ENCODE results near the gene SMIM10L2A.
"Not testable (repeated sequence)": the region's sequence is repeated elsewhere in the genome, so short reads cannot be mapped to it uniquely, and the experiment has no call there.

Gene SMIM10L2A

GRCh38 chrX:135422810-135423168 is 1.0 kb downstream of the SMIM10L2A start:
- DNase-seq (ENCODE audit: low read depth, low spot score): not testable (repeated sequence)

DNA sequence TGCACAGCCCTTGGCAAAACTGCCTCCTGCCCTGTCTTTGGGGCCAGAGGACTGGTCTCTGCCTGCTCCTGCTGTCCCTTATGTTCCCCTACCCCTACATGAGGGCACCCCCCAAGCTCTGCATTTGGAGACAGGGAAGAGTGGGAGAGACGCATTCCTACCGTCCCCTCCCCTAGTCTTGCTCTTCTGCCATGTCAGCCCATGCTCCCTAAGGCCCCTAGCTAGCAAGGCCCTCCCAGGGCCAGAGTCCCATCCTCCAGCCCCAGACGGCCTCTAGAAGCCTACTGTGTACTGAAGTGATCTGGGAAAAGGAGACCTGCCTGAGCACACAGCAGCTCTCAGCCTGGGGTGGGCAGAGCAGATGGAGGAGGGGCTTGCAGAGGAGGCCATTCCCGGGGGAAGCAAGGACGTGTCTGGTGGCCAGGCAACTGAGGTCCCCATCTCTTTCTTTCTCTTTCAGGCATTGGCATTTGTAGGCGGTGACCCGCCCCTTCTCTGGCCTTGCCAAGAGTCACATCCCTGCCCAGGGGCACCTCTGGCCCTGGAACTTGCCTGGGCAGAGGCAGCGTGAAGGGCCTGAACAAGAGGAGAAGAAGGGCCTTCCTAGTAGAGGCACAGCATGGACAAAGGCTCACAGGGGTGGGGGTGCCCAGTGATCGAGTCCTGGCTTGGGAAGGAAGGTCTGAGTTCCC is 1.6 kb downstream of the SMIM10L2A start:
- DNase-seq (ENCODE audit: low read depth, low spot score): not testable (repeated sequence)

GRCh38 chrX:135424469-135424868 is 2.7 kb downstream of the SMIM10L2A start:
- DNase-seq (ENCODE audit: low read depth, low spot score): no peak

- DNase-seq (ENCODE audit: low read depth, low spot score): no peak
Observed at GRCh38 chrX:135425026-135425965, 3.6 kb downstream of the SMIM10L2A start.

GRCh38 chrX:135429429-135429828 is 7.7 kb downstream of the SMIM10L2A start:
- no peak for DNase-seq (ENCODE audit: low read depth, low spot score)

DNA sequence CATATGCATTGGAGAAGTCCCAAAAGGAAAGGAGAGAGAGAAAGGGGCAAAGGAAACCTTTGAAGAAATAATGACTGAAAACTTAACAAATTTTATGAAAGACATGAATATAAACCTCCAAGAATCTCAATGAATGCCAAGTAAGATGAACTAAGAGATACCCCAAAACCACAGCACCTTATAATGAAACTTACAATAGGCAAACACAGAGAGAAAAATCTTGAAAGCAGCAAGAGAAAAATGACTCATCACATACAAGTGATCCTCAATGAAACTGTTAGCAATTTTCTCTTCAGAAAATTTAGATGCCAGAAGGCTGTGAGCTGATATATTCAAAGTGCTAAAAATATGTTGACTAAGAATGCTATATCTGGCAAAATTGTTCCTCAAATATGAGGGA is 10.1 kb downstream of the SMIM10L2A start:
- no peak for DNase-seq (ENCODE audit: low read depth, low spot score)

- DNase-seq (ENCODE audit: low read depth, low spot score): no peak
Observed at GRCh38 chrX:135432453-135432852, 10.7 kb downstream of the SMIM10L2A start.

DNA sequence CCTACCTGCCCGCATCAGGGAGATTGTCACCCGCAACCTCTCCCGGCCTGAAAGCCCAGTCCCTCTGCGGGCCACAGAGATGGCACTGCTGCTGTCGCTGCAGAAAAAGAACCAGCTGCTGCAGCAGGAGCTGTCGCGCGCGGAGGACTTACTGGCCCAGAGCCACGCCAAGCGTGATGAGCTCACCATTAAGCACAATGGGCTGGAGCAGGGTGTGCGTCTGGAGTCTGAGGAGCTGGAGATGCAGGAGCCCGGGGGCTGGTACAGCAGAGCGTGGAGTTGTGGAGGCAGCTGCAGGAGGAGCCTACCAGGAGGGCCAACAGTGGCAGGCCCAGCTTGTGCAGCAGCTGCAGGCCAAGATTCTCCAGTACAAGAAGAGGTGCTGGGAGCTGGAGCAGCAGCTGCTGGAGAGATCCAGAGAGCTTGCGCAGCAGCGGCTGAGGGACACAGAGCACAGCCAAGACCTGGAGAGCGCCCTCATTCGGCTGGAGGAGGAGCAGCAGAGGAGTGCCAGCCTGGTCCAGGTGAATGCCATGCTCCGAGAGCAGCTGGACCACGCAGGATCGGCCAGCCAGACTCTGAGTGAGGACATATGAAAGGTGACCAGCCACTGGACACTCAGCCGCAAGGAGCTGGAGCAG is 11.3 kb downstream of the SMIM10L2A start:
- DNase-seq (ENCODE audit: low read depth, low spot score): no peak

- DNase-seq (ENCODE audit: low read depth, low spot score): no peak
Observed at GRCh38 chrX:135433531-135434257, 11.9 kb downstream of the SMIM10L2A start.

GRCh38 chrX:135434258-135435138 is 12.8 kb downstream of the SMIM10L2A start:
- DNase-seq (ENCODE audit: low read depth, low spot score): no peak

- no peak for DNase-seq (ENCODE audit: low read depth, low spot score)
Observed at GRCh38 chrX:135435139-135435922, 13.6 kb downstream of the SMIM10L2A start.

GRCh38 chrX:135435933-135436332 is 14.2 kb downstream of the SMIM10L2A start:
- no peak for DNase-seq (ENCODE audit: low read depth, low spot score)

DNA sequence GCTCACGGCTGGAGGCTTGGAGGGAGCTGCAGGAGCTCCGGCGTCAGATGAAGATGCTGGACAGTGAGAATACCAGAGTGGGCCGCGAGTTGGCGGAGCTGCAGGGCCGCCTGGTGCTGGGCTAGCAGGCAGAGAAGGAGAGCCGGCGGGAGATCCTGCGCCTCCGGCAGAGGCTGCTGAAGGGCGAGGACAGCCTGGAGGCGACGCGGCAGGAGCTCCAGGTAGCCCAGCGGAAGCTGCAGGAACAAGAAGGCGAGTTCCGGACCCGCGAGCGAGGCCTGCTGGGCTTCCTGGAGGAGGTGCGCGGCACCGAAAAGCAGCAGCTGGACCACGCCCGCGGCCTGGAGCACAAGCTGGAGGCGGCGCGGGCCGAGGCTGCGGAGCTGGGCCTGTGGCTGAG is 14.7 kb downstream of the SMIM10L2A start:
- DNase-seq (ENCODE audit: low read depth, low spot score): no peak

- DNase-seq (ENCODE audit: low read depth, low spot score): no peak
Observed at GRCh38 chrX:135436966-135437866, 15.5 kb downstream of the SMIM10L2A start.

DNA sequence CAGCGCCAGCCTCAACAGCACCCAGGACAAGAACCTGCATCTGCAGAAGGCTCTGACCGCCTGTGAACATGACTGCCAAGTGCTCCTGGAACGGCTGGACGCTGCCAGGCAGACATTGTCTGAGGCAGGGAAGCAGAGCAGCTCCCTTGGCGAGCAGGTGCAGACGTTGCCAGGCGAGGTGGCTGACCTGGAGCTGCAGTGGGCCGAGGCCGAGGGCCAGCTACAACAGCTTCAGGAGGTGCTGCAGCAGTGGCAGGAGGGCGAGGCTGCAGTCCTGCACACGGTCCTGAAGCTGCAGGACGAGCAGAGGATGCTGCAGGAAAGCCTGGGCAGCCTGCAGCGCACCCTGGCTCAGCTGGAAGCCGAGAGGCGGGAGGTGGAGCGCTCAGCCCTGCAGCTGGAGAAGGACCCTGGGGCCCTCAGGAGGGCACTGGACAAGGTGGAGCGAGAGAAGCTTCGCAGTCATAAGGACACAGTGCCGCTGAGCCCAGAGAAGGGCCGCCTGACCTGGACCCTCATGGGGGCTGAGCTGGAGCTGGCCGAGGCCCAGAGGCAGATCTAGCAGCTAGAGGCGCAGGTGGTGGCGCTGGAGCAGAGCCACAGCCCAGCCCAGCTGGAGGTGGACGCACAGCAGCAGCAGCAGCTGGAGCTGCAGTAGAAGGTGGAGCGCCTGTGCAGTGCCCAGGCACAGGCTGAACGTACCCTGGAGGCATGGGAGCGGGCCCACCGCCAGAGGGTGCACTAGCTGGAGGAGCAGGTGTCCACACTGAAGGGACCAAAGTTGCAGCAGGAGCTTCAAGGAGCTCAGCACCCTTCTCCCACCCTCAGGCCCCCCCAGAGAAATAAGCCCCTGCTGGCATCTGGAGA is 16.4 kb downstream of the SMIM10L2A start:
- DNase-seq (ENCODE audit: low read depth, low spot score): no peak

DNA sequence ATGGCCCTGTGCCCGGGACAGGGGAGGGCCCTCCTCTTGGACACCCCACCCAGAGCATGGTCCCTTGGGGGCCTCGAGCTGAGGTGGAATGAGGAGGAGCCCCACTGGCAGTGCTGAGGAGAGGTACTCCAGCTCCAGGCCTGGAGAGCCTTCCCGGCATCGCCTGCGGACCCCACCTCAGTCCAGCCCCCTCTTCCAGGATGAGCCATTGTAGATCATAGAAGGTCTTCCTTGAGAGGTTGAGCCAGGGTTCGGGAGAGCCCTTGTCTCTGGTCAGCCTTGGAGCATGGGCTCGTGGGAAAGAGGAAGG is 16.9 kb downstream of the SMIM10L2A start:
- no peak for DNase-seq (ENCODE audit: low read depth, low spot score)

DNA sequence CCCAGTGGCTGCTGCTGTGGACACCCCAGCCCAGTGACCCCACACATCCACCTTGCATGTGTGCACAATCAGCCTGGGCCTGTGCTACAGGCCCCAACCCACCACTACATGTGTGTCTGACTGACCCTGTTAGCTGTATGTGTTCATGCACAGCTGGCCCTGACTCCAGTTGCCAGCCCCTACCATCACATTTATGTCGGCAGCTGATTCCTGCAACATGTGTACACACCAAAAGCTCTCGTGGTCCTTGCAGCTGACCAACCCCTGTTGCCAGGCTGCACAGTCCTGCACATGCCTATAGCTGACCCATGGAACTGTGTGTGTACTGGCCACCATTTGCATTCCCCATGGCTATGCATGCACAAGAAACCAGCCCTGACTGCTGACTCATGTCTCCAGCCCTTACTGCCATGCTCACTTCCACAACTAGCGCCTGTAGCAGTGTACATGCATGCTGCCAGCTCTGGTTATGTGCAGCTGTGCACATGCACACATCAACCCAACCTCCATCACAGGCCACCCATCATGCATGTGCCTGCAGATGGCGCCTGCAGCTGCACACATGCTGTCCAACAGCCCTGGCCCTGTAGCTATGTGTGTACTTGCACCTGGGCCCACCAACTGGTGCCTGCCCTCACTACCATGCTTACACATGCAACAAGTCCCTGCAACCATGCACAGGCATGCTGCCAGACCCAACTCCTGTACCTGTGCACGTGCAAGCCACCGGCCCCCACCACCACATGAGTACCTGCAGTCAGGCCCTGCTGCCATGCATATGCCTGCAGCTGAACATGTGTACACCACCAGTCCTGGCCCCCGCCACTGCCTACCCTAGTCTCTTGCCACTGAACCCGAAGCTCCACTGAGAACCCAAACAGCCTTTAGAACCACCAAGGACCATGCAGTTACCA is 28.1 kb downstream of the SMIM10L2A start:
- no peak for DNase-seq (ENCODE audit: low read depth, low spot score)
